NCI-H524 treated with DMSO at 0.1 percent for 48 hours (cell line): Measurements from ENCODE around the gene EGLN3.
"Not testable (repeated sequence)": the region's sequence is repeated elsewhere in the genome, so short reads cannot be mapped to it uniquely, and the experiment has no call there.

Experiments used
- DNase-seq: peaks from one replicate; lab custom pipeline; 2025; lab: John Stamatoyannopoulos, UW

EGLN3 gene

GRCh38 chr14:33934938-33935337, 15.9 kb downstream of the EGLN3 start:
- DNase-seq, result no peak

- DNase-seq, result no peak
These were observed 16.7 kb downstream of the EGLN3 start for GRCh38 chr14:33934043-33934750.

GRCh38 chr14:33933386-33933933, 17.4 kb downstream of the EGLN3 start:
- DNase-seq, result no peak

GRCh38 chr14:33932576-33933345, 18.1 kb downstream of the EGLN3 start:
- DNase-seq, result peak; percentile 65

GRCh38 chr14:33932033-33932432, 18.8 kb downstream of the EGLN3 start:
- no peak for DNase-seq

GRCh38 chr14:33931461-33931860, 19.4 kb downstream of the EGLN3 start:
- no peak for DNase-seq

GRCh38 chr14:33930439-33930838, 20.4 kb downstream of the EGLN3 start:
- no peak for DNase-seq

GRCh38 chr14:33929799-33930408, 21.0 kb downstream of the EGLN3 start:
- no peak for DNase-seq

GRCh38 chr14:33928895-33929294, 22.0 kb downstream of the EGLN3 start:
- DNase-seq, result no peak

- no peak for DNase-seq
These were observed 22.9 kb downstream of the EGLN3 start for GRCh38 chr14:33927944-33928343.

- DNase-seq, result not testable (repeated sequence)
These were observed 23.9 kb downstream of the EGLN3 start for GRCh38 chr14:33926967-33927366.

GRCh38 chr14:33925946-33926345, 24.9 kb downstream of the EGLN3 start:
- no peak for DNase-seq

GRCh38 chr14:33925235-33925634, 25.6 kb downstream of the EGLN3 start:
- DNase-seq, result no peak

GRCh38 chr14:33924566-33925100, 26.2 kb downstream of the EGLN3 start:
- no peak for DNase-seq

GRCh38 chr14:33922125-33922524, 28.7 kb downstream of the EGLN3 start:
- no peak for DNase-seq

- DNase-seq, result no peak
These were observed 32.6 kb downstream of the EGLN3 start for GRCh38 chr14:33918256-33918655.

GRCh38 chr14:33917661-33918060, 33.2 kb downstream of the EGLN3 start:
- no peak for DNase-seq

GRCh38 chr14:33916663-33917565, 34.0 kb downstream of the EGLN3 start:
- no peak for DNase-seq

GRCh38 chr14:33915682-33916081, 35.2 kb downstream of the EGLN3 start:
- no peak for DNase-seq

GRCh38 chr14:33914676-33915516, 36.0 kb downstream of the EGLN3 start:
- no peak for DNase-seq

- no peak for DNase-seq
These were observed 39.8 kb downstream of the EGLN3 start for GRCh38 chr14:33911046-33911445.
